Germinal center (tissue), 1 donor: ENCODE data around the gene DPPA2.
"Not testable (repeated sequence)": the region's sequence is repeated elsewhere in the genome, so short reads cannot be mapped to it uniquely, and the experiment has no call there.

Experiments used
- DNase-seq: peaks from one replicate; pipeline ENCODE4 v3.0.0; 2012; ENCODE audit warnings: mixed read lengths, low spot score

DPPA2 gene

GRCh38 chr3:109316162-109316730 lies at the start of gene DPPA2:
TSS of gene DPPA2 (minus strand) at chr3:109316517. CDS start at chr3:109314542, 1,975 bp downstream.
- no peak for DNase-seq

- DNase-seq, result no peak
These were observed 47.8 kb upstream of the DPPA2 start for GRCh38 chr3:109364088-109364487.

- no peak for DNase-seq
These were observed 47.3 kb upstream of the DPPA2 start for GRCh38 chr3:109363634-109364033.

GRCh38 chr3:109362823-109363222 lies 46.5 kb upstream of the DPPA2 start:
- DNase-seq, result no peak

GRCh38 chr3:109358809-109359208 lies 42.5 kb upstream of the DPPA2 start:
- not testable (repeated sequence) for DNase-seq

- no peak for DNase-seq
These were observed 40.3 kb upstream of the DPPA2 start for GRCh38 chr3:109356442-109357155.

- no peak for DNase-seq
These were observed 39.5 kb upstream of the DPPA2 start for GRCh38 chr3:109355625-109356441.

- no peak for DNase-seq
These were observed 36.7 kb upstream of the DPPA2 start for GRCh38 chr3:109353057-109353456.

- no peak for DNase-seq
These were observed 34.9 kb upstream of the DPPA2 start for GRCh38 chr3:109351231-109351630.

- no peak for DNase-seq
These were observed 30.5 kb upstream of the DPPA2 start for GRCh38 chr3:109346770-109347295.

- no peak for DNase-seq
These were observed 29.8 kb upstream of the DPPA2 start for GRCh38 chr3:109346099-109346498.

GRCh38 chr3:109339714-109340648 lies 23.7 kb upstream of the DPPA2 start:
- no peak for DNase-seq

GRCh38 chr3:109339197-109339596 lies 22.9 kb upstream of the DPPA2 start:
- no peak for DNase-seq

- DNase-seq, result no peak
These were observed 22.0 kb upstream of the DPPA2 start for GRCh38 chr3:109338322-109338721.

- DNase-seq, result no peak
These were observed 21.1 kb upstream of the DPPA2 start, which contains the start of gene DPPA4 for GRCh38 chr3:109337393-109337792. TSS of gene DPPA4 (minus strand) at chr3:109337546. CDS start at chr3:109337517, 29 bp downstream.

GRCh38 chr3:109336291-109336861 lies 20.1 kb upstream of the DPPA2 start:
- DNase-seq, result no peak

GRCh38 chr3:109334572-109334971 lies 18.3 kb upstream of the DPPA2 start:
- no peak for DNase-seq

- DNase-seq, result no peak
These were observed 15.4 kb upstream of the DPPA2 start for GRCh38 chr3:109331692-109332091.

- no peak for DNase-seq
These were observed 14.1 kb upstream of the DPPA2 start for GRCh38 chr3:109330405-109330804.

- no peak for DNase-seq
These were observed 11.9 kb upstream of the DPPA2 start for GRCh38 chr3:109328202-109328601.

GRCh38 chr3:109325657-109326056 lies 9.3 kb upstream of the DPPA2 start:
- no peak for DNase-seq
